Effector memory CD8-positive, alpha-beta T cell (primary cell): ENCODE results near the gene SMCO2.

Source experiments
- ATAC-seq: fragments of 150-1000 bp; cut with Tn5 transposase; replicated peaks from 2 replicates; pipeline ENCODE4 v1.10.0; 2021; ENCODE audit warnings: mild to moderate bottlenecking, moderate library complexity
- DNase-seq, 3 experiments: peaks; one replicate each; pipeline ENCODE4 v3.0.0; 2021
- H3K27ac Mint-ChIP-seq, 2 donors: one replicate each; pipeline ENCODE4 v1.8.0; 2022; ENCODE audit warnings: mild to moderate bottlenecking in 2 of 2, mixed read lengths in 2 of 2, moderate library complexity in 2 of 2
- H3K27me3 Mint-ChIP-seq, 2 donors: one replicate each; pipeline ENCODE4 v1.8.0; 2022; ENCODE audit warnings: mixed read lengths in 2 of 2
- H3K36me3 Mint-ChIP-seq: one replicate; pipeline ENCODE4 v1.8.0; 2022; ENCODE audit warnings: mild to moderate bottlenecking, moderate library complexity, mixed read lengths; ENCODE audit not compliant: insufficient read depth
- H3K4me1 Mint-ChIP-seq, 2 donors: one replicate each; pipeline ENCODE4 v1.8.0; 2022; ENCODE audit warnings: low read depth in 2 of 2, mixed read lengths in 2 of 2
- H3K4me3 Mint-ChIP-seq, 2 donors: one replicate each; pipeline ENCODE4 v1.8.0; 2022; ENCODE audit warnings: mild to moderate bottlenecking in 2 of 2, mixed read lengths in 2 of 2, moderate library complexity in 2 of 2
- H3K9me3 Mint-ChIP-seq, 2 donors: one replicate each; pipeline ENCODE4 v1.8.0; 2022; ENCODE audit warnings: mixed read lengths in 2 of 2

The SMCO2 gene

DNA sequence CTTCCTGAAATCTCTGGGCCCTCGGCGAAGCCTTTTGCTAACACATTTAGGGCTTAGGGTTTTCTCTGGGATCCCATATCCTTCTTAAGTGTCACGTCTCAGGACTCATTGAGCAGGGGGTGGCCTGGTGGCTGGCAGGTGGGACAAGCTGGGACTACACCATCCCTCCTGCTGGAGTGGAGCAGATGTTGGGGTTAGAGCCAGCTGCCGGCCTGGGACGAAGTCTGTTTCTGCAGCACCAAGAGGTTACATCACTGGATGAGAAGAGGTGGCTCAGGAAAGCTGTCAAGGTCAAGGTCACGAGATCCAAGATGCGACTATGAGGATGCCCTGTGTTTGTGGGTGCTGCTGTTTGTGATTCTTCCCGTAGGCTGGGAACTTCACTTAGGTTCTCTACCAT is 16.3 kb downstream of the SMCO2 start:
- Mint-ChIP-seq H3K36me3 (peaks cover 3% of the 10 kb centered on the region), H3K27ac (no peak overlapping the region), H3K4me1 (peaks cover 0 to 4% of the 10 kb centered on the region in 2 donors), H3K4me3 (no peak overlapping the region), H3K9me3 (no peaks in the 10 kb centered on the region), H3K27me3 (peaks cover 36 to 73% of the 10 kb centered on the region in 2 donors)
- DNase-seq (no peak), ATAC-seq (no peak)

DNA sequence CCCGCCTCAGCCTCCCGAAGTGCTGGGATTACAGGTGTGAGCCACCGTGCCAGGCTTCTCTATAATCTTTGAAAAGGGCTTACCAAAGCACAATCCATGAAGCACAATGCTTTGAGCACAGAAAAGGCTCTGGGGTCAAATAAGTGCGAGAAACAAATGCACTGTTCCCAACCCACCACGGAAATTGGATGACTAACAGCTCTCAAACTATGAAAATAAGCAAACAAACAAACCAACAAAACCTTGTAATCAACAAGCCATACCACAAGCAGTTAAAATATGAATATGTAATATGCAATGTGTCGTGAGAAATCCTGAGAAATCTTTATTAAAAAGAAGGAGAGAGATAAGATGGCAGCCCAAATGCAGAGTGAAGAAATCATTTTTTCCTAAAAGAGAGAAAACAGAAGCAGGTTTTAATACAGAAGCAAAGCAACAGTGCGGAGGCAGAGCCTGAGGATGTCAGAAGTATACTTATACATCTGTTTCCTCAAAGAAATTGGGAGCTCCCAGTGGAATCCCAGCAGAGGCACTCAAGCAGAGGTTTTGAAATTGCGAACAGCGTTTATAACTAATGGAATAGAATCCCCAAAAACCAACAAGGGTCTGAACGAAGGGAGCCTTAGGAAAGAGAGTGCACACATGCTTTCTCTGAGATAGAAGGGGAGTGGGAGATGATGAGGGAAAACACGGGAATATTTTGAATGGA is 17.1 kb downstream of the SMCO2 start:
- H3K36me3 Mint-ChIP-seq: peaks cover 3% of the 10 kb centered on the region
- H3K9me3 Mint-ChIP-seq: no peaks in the 10 kb centered on the region
- H3K27me3 Mint-ChIP-seq: peaks cover 36 to 73% of the 10 kb centered on the region in 2 donors
- no peak overlapping the region for H3K4me3 Mint-ChIP-seq
- ATAC-seq (no peak), DNase-seq (no peak)
- H3K4me1 Mint-ChIP-seq: peaks cover 0 to 4% of the 10 kb centered on the region in 2 donors
- H3K27ac Mint-ChIP-seq: no peak overlapping the region

DNA sequence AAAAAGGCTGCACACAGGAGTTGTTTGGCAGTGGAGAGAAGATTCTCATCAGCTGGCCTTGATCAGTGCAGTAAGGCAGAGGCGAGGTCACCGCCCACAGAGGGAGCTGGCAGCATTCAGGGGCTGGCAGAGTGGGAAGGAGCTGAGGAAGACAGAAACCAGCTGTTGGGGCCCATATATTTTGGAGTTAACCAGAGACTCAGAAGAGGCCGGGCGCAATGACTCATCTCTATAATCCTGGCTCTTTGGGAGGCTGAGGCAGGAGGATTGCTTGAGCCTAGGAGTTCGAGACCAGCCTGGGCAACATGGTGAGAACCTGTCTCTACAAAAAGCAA is 17.7 kb downstream of the SMCO2 start:
- H3K27me3 Mint-ChIP-seq: peaks cover 36 to 68% of the 10 kb centered on the region in 2 donors
- ATAC-seq: no peak
- no peaks in the 10 kb centered on the region for H3K9me3 Mint-ChIP-seq
- peaks cover 3% of the 10 kb centered on the region for H3K36me3 Mint-ChIP-seq
- H3K27ac Mint-ChIP-seq: no peak overlapping the region
- H3K4me3 Mint-ChIP-seq: no peak overlapping the region
- no peak for DNase-seq
- peaks cover 0 to 4% of the 10 kb centered on the region in 2 donors for H3K4me1 Mint-ChIP-seq

DNA sequence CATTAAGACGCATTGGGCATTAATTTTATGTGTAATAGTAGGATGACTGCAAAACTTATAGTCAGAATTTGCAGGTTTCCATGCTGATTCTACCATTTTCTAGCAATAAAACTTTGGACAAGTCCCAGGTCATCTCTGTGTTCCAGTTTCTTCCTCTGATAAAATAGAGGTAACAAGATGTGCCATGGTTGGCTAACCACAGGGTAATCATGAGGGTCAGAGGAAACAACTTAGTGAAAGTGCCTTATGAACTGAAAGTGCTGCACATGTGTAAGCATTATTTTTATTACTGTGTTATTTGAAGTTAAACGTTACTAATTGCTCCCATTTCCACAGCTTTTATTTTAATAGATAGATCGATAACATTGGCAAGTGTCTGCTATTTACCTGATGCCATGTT is 21.1 kb downstream of the SMCO2 start:
- ATAC-seq: no peak
- Mint-ChIP-seq H3K27me3 (peaks cover 35 to 42% of the 10 kb centered on the region in 2 donors), H3K9me3 (no peaks in the 10 kb centered on the region), H3K4me3 (no peak overlapping the region), H3K4me1 (no peaks in the 10 kb centered on the region), H3K36me3 (peaks cover 3% of the 10 kb centered on the region), H3K27ac (no peak overlapping the region)
- DNase-seq: no peak

DNA sequence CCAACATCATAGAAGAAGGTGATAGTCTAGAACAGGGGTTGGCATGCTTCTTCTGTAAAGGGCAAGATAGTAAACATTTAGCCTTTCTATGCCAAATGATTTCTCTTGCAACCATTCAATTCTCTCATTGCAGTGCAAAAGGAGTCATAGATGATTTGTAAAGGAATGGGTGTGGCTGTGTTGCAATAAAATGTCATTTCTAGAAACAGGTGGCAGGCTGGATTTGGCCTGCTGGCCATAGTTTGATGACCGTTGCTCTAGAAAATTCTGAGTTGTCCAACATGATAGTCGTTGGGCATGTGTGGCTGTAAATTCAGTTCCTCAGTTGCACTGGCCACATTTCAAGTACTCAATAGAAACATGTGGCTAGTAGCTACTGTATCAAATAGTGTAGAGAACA is 21.7 kb downstream of the SMCO2 start:
- peaks cover 29 to 36% of the 10 kb centered on the region in 2 donors for H3K27me3 Mint-ChIP-seq
- no peaks in the 10 kb centered on the region for H3K4me1 Mint-ChIP-seq
- H3K36me3 Mint-ChIP-seq: peaks cover 3% of the 10 kb centered on the region
- no peak for DNase-seq
- H3K27ac Mint-ChIP-seq: no peak overlapping the region
- H3K9me3 Mint-ChIP-seq: no peaks in the 10 kb centered on the region
- ATAC-seq: no peak
- H3K4me3 Mint-ChIP-seq: no peak overlapping the region

DNA sequence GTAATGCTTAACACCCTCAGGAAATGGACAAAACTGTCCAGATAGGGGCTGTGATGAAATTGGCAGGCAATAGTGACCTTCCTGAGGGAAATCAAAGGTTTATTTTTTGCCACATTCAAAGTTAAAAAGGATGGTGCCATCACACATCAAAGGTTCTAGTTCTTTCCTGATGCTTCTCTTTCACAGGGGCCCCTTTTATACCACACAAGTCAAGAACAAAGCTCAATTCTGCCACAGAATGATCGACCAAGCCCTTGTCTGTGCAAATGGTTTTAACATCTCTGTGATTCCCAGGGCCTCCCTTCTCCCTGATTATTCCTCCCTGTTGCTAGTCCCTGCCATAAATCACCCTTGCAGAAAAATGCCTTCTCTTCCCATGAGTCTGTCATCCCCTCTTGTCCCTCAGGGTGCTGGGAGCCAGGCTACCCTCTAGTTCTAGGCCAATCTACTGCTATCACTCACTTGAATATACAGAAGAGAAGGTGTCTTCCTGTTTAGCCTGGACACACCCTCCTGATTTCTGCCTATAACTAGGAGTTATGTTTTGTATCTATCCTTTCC is 22.7 kb downstream of the SMCO2 start:
- H3K4me3 Mint-ChIP-seq: no peak overlapping the region
- peaks cover 26% of the 10 kb centered on the region in 2 donors for H3K27me3 Mint-ChIP-seq
- no peak for ATAC-seq
- DNase-seq: no peak
- H3K27ac Mint-ChIP-seq: no peak overlapping the region
- H3K9me3 Mint-ChIP-seq: no peaks in the 10 kb centered on the region
- peaks cover 3% of the 10 kb centered on the region for H3K36me3 Mint-ChIP-seq
- H3K4me1 Mint-ChIP-seq: no peaks in the 10 kb centered on the region

DNA sequence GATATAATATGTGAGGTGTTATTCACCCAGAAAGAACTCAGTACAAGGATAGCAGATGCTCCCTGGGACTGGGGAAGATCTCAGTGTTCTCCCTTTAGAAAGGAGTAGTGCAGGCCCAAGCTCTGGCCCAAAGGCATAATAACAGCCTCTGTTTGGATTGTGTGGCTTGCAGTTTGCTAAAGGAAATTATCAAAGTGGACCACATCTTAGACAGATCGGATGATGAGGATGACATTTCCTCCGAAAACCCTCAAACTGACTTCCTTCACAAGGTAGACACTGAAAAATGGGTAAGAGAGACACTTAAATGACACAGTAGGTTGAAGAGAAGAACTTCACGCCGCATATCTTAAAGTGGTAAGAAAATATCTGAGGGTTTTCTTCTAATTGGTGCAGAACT is 26.1 kb downstream of the SMCO2 start:
- no peaks in the 10 kb centered on the region for H3K36me3 Mint-ChIP-seq
- peaks cover 0 to 13% of the 10 kb centered on the region in 2 donors for H3K27me3 Mint-ChIP-seq
- H3K4me3 Mint-ChIP-seq: no peak overlapping the region
- ATAC-seq (no peak), DNase-seq (no peak)
- no peaks in the 10 kb centered on the region for H3K4me1 Mint-ChIP-seq
- no peak overlapping the region for H3K27ac Mint-ChIP-seq
- H3K9me3 Mint-ChIP-seq: peaks cover 5 to 9% of the 10 kb centered on the region in 2 donors

DNA sequence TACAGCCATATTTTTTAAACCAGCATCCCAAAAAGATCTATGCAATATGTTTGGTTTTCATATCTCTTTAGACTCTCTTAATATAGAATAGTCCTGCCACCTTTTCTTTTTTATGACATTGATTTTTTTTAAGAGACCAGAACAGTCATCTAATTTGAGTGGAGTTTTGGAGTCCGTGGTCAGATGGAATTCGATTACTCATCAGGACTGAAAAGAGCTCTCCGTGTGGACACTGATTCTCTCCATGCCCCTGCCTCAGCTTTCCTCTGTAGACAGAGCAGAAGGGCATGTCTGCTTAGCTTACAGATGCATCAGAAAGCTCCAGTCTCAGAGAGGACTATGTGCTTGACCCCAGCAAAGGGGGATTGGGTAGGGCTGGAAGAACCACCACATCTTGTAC is 27.8 kb downstream of the SMCO2 start:
- DNase-seq: no peak
- H3K27ac Mint-ChIP-seq: no peak overlapping the region
- no peak for ATAC-seq
- H3K9me3 Mint-ChIP-seq: peaks cover 10 to 15% of the 10 kb centered on the region in 2 donors
- peaks cover 0 to 13% of the 10 kb centered on the region in 2 donors for H3K27me3 Mint-ChIP-seq
- H3K36me3 Mint-ChIP-seq: no peaks in the 10 kb centered on the region
- no peak overlapping the region for H3K4me3 Mint-ChIP-seq
- no peaks in the 10 kb centered on the region for H3K4me1 Mint-ChIP-seq

DNA sequence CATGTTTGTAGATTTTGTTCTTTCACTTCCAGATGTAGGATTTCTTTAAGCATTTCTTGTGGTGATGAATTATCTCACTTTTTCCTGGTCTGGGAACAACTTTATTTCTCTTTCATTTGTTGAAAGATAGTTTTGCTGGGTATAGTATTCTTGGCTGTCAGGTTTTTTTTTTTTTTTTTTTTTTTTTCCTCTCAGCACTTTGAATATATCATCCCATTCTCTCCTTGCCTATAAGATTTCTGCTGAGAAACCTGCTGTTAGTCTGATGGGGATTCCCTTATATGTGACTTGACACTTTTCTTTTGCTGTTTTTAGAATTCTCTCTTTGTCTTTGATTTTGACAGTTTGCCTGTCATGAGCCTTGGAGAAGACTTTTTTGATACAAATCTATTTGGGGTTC is 30.5 kb downstream of the SMCO2 start:
- H3K4me3 Mint-ChIP-seq: no peak overlapping the region
- no peak overlapping the region for H3K27ac Mint-ChIP-seq
- ATAC-seq: no peak
- H3K9me3 Mint-ChIP-seq: peaks cover 10 to 20% of the 10 kb centered on the region in 2 donors
- no peaks in the 10 kb centered on the region for H3K4me1 Mint-ChIP-seq
- DNase-seq: no peak
- H3K36me3 Mint-ChIP-seq: no peaks in the 10 kb centered on the region
- peaks cover 0 to 7% of the 10 kb centered on the region in 2 donors for H3K27me3 Mint-ChIP-seq

DNA sequence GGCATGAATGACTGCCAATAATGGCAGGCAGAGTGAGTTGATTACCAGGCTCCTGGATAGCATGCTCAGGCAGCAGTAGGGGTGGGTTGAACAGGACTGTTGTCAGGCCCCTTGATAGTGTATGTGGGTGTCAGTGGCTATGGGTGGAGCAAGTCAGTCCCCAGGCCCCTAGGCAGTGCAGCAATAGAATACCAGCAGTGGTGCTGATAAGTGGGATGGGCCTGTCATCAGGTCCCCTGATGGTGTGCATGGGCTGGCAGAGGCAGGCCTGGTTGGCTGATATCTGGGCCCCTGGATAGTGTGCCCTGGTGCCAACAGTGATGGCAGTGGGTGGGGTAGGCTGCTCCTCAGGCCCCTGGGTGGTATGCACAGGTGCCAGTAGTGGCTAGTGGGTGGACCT is 32.4 kb downstream of the SMCO2 start:
- Mint-ChIP-seq H3K27ac (no peak overlapping the region), H3K4me3 (no peak overlapping the region), H3K4me1 (no peaks in the 10 kb centered on the region), H3K9me3 (peaks cover 10 to 20% of the 10 kb centered on the region in 2 donors), H3K27me3 (peaks cover 0 to 5% of the 10 kb centered on the region in 2 donors), H3K36me3 (no peaks in the 10 kb centered on the region)
- DNase-seq: no peak
- ATAC-seq: no peak

DNA sequence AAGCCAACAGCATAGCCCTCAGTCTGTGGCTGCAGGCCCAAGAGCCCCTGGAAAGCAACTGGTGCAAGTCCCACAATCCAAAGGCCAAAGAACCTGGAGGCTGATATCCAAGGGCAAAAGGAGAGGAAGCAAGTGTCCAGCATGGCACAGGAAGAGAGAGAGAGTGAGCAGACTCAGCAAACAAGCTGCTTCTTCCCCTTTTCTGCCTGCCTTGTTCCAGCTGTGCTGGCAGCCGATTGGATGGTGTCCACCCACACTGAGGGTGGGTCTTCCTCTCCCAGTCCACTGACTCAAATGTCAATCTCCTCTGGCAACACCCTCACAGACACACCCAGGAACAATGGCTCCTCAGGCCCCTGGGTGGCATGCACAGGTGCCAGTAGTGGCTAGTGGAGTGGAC is 33.5 kb downstream of the SMCO2 start:
- Mint-ChIP-seq H3K4me1 (no peaks in the 10 kb centered on the region), H3K27me3 (peaks cover 0 to 5% of the 10 kb centered on the region in 2 donors), H3K4me3 (no peak overlapping the region), H3K27ac (no peak overlapping the region), H3K9me3 (peaks cover 10 to 20% of the 10 kb centered on the region in 2 donors), H3K36me3 (no peaks in the 10 kb centered on the region)
- no peak for ATAC-seq
- DNase-seq: no peak

DNA sequence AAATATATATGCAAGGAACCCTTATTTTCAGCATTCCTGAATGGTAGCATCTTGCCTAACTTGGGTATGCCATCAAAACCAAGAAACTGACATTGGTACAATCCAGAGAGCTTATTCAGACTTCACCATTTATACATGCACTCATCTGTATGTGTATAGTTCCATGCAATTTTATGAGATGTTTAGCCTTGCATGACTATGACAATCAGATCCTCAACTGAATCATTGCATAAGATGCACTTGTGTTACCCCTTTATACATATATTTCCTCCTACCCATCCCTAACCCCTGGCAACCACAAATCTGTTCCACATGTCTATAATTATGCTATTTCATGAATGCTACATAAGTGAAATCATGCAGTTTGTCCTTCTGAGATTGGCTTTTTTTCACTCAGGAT is 40.4 kb downstream of the SMCO2 start:
- ATAC-seq: no peak
- no peaks in the 10 kb centered on the region for H3K36me3 Mint-ChIP-seq

DNA sequence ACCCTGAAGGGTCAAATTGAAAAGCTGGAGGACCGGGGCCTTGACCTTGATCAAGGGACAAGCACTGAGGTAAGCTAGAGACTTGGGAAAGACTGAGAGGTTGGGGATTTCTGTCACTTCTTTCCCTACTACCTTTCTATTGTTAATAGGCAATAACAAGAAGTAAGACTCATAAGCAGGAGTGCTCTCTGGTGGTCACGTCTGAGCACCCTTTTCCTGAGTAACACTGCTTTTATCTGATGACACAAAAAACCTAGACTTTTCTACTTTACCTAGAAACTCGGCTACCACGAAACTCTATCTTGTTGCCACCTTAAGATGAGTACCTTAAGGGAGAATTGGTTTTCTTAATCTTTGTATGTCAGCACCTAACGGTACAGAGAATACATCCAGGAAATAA is 41.9 kb downstream of the SMCO2 start:
- H3K36me3 Mint-ChIP-seq: no peaks in the 10 kb centered on the region

More for the DNA sequence above, 40.4 kb downstream of the SMCO2 start:
- Mint-ChIP-seq H3K4me3 (no peak overlapping the region), H3K27me3 (peaks cover 23 to 36% of the 10 kb centered on the region in 2 donors), H3K27ac (no peak overlapping the region), H3K9me3 (no peaks in the 10 kb centered on the region), H3K4me1 (no peaks in the 10 kb centered on the region)
- no peak for DNase-seq

DNA sequence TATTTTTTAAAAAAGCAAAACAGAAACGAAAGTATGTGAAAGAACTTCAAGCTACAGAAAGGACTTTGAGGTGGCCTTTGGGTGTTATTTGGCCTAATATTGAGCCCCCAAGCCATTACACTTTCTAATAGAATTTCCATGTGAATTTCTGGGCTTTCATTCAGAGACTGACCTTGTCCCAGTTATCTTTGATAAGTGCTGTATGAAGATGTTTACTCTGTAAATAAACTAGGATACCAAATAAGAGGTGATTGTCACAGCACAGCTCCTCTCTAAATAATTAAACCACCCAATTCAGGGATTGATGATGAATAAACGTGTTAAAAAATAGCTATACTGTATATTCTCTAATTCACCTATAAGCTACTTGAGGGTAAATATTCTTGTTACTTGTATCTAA is 44.7 kb downstream of the SMCO2 start:
- no peak overlapping the region for H3K27ac Mint-ChIP-seq
- H3K4me3 Mint-ChIP-seq: no peak overlapping the region
- DNase-seq: no peak
- peaks cover 29 to 56% of the 10 kb centered on the region in 2 donors for H3K27me3 Mint-ChIP-seq
- no peak for ATAC-seq
- no peaks in the 10 kb centered on the region for H3K9me3 Mint-ChIP-seq
- no peaks in the 10 kb centered on the region for H3K4me1 Mint-ChIP-seq
- H3K36me3 Mint-ChIP-seq: no peaks in the 10 kb centered on the region

More for the DNA sequence above, 41.9 kb downstream of the SMCO2 start:
- DNase-seq (no peak), ATAC-seq (no peak)
- peaks cover 29 to 47% of the 10 kb centered on the region in 2 donors for H3K27me3 Mint-ChIP-seq
- no peaks in the 10 kb centered on the region for H3K4me1 Mint-ChIP-seq
- no peak overlapping the region for H3K4me3 Mint-ChIP-seq
- H3K9me3 Mint-ChIP-seq: no peaks in the 10 kb centered on the region
- H3K27ac Mint-ChIP-seq: no peak overlapping the region
